Measurements from ENCODE around the gene SEMA6B. TPM values are rescaled to one million over a fixed set of nuclear protein-coding genes. Genes with fewer than 3 reads are reported as not detected.
A peak's percentile ranks its signal among the peaks of the same experiment; 100 is the strongest.

The SEMA6B gene
- total RNA-seq, 1 experiment from 2014 or later: 38.4 TPM

DNA sequence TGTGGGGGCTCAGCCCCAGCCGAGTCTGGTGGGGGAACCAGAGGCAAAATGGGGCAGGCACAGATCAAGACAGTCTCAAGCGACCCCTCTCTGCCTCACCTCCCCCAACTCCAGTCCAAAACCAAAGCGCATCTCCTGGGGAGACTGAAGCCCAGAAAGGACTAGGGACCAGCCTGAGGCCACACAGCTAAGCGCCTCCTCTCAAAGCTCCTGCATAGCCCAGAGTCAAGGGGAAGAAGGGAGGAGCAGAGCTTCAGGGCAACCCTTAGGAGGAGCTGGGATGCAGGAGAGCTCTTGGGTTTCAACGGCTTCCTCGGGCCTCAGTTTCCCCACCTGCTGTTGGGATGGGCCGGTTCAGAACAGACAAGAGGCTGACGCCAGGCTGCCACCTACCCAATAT is 19.9 kb upstream of the SEMA6B start:
- Histone ChIP-seq H3K18ac (ENCODE audit: insufficient read length, low read depth, low read length) (no peak overlapping the region), H4K91ac (ENCODE audit: insufficient read length, low read depth, low read length) (no peak overlapping the region), H3K4ac (ENCODE audit: low read depth, low read length) (no peak overlapping the region), H3K4me2 (ENCODE audit: insufficient read depth, insufficient read length, low read length) (no peak overlapping the region), H3K79me2 (ENCODE audit: insufficient read depth, low read length) (no peaks in the 10 kb centered on the region; the same call in 1 of the 2 replicates), H2BK120ac (ENCODE audit: low read depth, low read length, poor library complexity, severe bottlenecking) (no peak overlapping the region), H3K14ac (ENCODE audit: insufficient read depth, low read length) (no peak overlapping the region), H3K79me1 (ENCODE audit: insufficient read depth, low read depth, low read length, poor library complexity, severe bottlenecking) (peaks cover 4% of the 10 kb centered on the region), H2BK5ac (ENCODE audit: insufficient read length, low read length) (no peak overlapping the region), H3K9me3 (ENCODE audit: control insufficient read depth, low read depth, low read length) (no peaks in the 10 kb centered on the region), H3K4me1 (ENCODE audit: insufficient read depth, low read length) (peaks cover 4% of the 10 kb centered on the region; the same call in 1 of the 2 replicates), H3K56ac (ENCODE audit: insufficient read length, low read depth, low read length) (no peak overlapping the region), H2BK15ac (ENCODE audit: low read depth, low read length) (no peak overlapping the region), H2BK20ac (ENCODE audit: low read depth, low read length, poor library complexity, severe bottlenecking) (no peak overlapping the region), H4K5ac (ENCODE audit: insufficient read length, low read depth, low read length) (no peak overlapping the region), H2BK12ac (ENCODE audit: insufficient read length, low read depth, low read length) (no peak overlapping the region), H3K27ac (ENCODE audit: insufficient read length, low read depth, low read length) (no peak overlapping the region), H4K8ac (replicated peaks; ENCODE audit: insufficient read length, low read depth, low read length) (no peak overlapping the region), H2AFZ (ENCODE audit: low read length) (no peak overlapping the region), H3K27me3 (ENCODE audit: insufficient read depth, low read length) (no peaks in the 10 kb centered on the region; the same call in 1 of the 2 replicates), H3K23me2 (ENCODE audit: insufficient read length, low read depth, low read length, poor library complexity, severe bottlenecking) (no peaks in the 10 kb centered on the region), H3T11ph (ENCODE audit: low read length) (no peak overlapping the region), H3K23ac (ENCODE audit: insufficient read length, low read depth, low read length) (no peak overlapping the region), H4K20me1 (ENCODE audit: control insufficient read depth, insufficient read depth, insufficient read length) (no peaks in the 10 kb centered on the region), H2AK5ac (ENCODE audit: insufficient read length, low read length) (no peak overlapping the region), H3K9ac (ENCODE audit: extremely low read depth, insufficient read length, low read length) (no peak overlapping the region)
- peak overlapping the region; percentile 73 to 91; a peak in 4 of 5 replicates for H3K4me3 Mint-ChIP-seq
- TF ChIP-seq, protein P1, sequence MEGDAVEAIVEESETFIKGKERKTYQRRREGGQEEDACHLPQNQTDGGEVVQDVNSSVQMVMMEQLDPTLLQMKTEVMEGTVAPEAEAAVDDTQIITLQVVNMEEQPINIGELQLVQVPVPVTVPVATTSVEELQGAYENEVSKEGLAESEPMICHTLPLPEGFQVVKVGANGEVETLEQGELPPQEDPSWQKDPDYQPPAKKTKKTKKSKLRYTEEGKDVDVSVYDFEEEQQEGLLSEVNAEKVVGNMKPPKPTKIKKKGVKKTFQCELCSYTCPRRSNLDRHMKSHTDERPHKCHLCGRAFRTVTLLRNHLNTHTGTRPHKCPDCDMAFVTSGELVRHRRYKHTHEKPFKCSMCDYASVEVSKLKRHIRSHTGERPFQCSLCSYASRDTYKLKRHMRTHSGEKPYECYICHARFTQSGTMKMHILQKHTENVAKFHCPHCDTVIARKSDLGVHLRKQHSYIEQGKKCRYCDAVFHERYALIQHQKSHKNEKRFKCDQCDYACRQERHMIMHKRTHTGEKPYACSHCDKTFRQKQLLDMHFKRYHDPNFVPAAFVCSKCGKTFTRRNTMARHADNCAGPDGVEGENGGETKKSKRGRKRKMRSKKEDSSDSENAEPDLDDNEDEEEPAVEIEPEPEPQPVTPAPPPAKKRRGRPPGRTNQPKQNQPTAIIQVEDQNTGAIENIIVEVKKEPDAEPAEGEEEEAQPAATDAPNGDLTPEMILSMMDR (conservative IDR thresholded peaks at IDR 0.05): no peak
- H3K27ac Mint-ChIP-seq: no peak overlapping the region
- H3K27me3 Mint-ChIP-seq (ENCODE audit: low read depth): peaks cover 35% of the 10 kb centered on the region
- peaks cover 23 to 42% of the 10 kb centered on the region in 2 experiments for H3K4me1 Mint-ChIP-seq
- peaks cover 0 to 6% (median 1%) of the 10 kb centered on the region in 3 experiments; a peak in 2 of 7 replicates for H3K36me3 Mint-ChIP-seq (ENCODE audit: insufficient read depth in 1 of 3, low read depth in 3 of 3)
- H3K9me3 Mint-ChIP-seq: peaks cover 0 to 2% of the 10 kb centered on the region in 2 experiments; a peak in 2 of 5 replicates
- DNase-seq: no peak
- WGBS (ENCODE audit: extremely low coverage, insufficient read length, low lambda C conversion rate): no CpG with 5 or more reads among the region's 8 CpGs

Measured in H9 (cell line).